T-helper 1 cell treated with Interleukin-12 subunit alpha and Interleukin-12 subunit beta and Interleukin-4 antibody, amounts not matched to agents 30 ng/mL and 1 ng/mL, for 36 hours (primary cell): Measurements from ENCODE around the gene CSNK2A2. TPM values are rescaled to one million over a fixed set of nuclear protein-coding genes. Genes with fewer than 3 reads are reported as not detected.

ENCODE experiments used
- intact Hi-C: fragments of 100-400 bp; cut with micrococcal nuclease; formaldehyde crosslinking; loops from one replicate; pipeline ENCODE4 v1.15.1; 2024
- total RNA-seq: library from RNA; stranded (reverse); gene quantifications from 2 replicates; pipeline ENCODE4 v1.2.3, GENCODE V29; 2022

Gene CSNK2A2
- total RNA-seq, 1 donor from 2014 or later = 73.3 TPM

DNA sequence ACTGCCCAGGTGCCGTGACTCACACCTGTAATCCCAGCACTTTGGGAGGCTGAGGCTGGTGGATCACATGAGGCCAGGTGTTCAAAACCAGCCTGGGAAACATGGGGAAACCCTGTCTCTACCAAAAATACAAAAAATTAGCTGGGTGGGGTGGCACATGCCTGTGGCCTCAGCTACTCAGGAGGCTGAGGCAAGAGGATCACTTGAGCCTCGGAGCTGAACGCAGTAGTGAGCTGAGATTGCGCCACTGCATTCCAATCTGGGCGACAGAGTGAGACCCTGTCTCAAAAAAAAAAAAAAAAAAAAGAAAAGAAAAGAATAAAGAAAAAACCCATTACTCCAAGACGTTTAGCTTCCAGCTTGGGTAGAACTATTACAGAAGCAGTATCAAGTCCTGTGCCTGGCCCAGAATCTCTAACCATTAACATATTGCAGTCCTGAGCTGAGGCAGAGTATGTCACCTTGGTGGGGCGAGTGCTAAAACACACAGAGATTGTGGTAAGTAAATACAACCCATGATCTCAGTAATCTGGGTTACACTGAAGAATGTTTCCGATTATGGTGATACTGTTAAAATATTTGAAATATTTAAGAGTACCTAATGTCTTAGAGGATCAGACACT lies 45.5 kb downstream of the CSNK2A2 start:
- intact Hi-C loops = no loop called here

DNA sequence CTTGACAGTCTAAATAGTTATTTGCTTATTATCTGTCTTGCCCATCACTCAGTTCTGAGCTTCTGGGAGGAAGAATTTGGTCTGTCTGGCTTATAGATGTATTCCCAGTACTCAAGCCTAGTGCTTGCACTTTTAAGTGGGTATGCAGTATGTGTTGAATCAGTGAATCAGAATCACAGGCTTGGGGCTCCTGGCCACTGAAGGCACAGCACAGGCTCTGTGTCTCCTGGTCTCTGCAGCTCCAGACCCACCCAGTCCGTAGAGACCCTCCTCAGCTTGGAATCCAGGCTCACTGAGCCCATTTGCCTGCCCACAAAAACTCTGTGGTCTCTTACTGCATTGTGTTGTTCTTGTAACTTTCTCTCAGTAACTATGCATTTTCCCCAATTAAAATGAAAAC lies 49.4 kb downstream of the CSNK2A2 start:
- intact Hi-C loops = no loop called here

DNA sequence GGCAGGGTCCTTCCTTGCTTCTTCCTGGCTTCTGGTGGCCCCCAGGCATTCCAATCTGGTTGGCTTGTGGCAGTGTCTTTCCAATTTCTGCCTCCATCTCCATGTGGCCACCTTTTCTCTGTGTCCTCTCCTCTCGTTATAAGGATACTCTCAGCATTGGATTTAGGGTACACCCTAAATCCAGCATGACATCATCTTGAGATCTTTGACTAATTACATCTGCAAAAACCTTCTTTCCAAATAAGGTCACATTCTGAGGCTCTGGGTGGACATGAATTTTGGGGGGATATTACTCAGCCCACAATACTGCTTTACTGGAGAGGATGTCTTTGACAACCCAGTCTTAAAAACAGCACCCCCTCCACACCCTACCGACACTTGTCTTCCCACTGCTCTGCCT lies 49.8 kb downstream of the CSNK2A2 start:
- intact Hi-C loops = no loop called here

DNA sequence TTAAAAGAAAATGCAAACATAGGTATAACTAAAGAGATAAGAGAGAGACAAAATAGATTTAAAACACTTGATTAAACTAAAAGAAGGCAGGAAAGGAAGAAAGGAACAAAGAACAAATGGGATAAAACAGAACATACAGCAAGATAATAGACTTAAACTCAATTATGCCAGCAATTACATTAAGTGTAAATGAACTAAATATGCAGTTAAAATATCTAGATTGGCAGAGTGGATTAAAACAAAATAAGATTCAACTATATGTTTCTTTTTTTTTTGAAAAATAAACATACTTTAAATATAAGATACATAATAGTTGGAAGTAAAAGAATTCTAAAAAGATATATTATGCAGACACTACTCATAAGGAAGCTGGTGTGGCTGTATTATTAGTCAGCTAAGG lies 59.1 kb downstream of the CSNK2A2 start:
- intact Hi-C loops = no loop called here

DNA sequence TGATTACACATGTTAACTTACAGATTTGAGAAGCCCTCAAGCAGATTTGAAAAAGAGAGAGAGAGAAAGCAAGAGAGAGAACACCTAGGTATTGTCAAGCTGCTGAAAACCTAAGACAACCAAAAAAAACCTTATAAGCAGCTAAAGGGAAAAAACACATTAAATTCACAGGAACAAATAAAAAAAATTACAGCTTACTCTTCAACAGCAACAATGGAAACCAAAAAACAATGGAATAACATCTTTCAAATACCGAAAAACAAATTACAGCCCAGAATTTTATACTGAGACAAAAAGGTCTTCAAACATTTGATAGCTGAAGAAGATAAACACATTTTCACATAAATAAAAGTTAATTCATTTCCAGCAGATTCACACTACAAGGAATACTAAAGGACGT lies 60.3 kb downstream of the CSNK2A2 start:
- intact Hi-C loops = no loop called here

DNA sequence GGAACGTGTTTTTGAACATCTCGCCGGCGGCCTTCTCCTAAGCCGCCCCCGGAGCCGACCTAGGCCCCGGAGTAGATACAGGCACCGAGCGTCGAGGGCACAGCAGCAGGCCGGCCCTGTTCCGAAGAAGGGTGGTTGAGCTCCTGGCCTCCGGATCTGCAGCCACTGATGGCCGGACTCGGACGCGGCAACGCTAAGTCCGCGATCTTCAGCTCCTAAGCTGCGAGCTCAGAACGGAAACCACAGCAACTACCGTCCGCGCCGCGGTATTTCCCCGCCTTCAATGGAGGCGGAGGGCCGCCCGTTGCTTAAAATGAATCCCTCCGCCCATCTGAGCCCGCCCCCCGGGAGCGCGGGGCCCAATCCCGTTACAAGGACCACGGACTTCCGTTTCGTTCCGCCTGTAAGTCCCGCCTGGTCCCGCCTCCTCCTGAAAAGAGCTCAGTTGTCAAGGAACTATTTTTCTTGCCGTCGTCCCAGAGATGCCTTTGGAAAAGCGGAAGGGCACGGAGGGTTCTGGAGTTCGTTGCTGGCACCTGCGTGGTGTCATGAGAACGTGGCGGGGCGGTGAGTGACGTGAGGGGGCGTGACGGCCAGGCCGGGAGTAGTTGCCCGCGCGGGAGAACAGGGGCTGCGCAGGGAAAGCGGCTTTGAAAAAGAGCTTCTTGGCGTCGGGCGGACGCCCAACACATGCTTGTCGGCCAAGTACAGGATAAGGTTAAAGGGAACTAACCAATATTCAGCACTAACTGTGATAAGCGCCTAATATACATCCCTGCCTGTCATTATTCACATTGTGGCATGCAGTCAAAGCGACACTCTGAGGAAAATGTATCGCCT lies 68.6 kb downstream of the CSNK2A2 start, which contains the start of gene CFAP20:
CFAP20 (minus strand) TSS at position 285 of the 840 bp plus-strand sequence; CDS start at position 19, 266 bp downstream.
- intact Hi-C loops = loop anchor here (1.0 to 10.0 kb wide), 16 partner anchors 69 to 1679 kb away; partner anchors contain the start of genes CIAPIN1, COQ9, CSNK2A2 and GINS3

DNA sequence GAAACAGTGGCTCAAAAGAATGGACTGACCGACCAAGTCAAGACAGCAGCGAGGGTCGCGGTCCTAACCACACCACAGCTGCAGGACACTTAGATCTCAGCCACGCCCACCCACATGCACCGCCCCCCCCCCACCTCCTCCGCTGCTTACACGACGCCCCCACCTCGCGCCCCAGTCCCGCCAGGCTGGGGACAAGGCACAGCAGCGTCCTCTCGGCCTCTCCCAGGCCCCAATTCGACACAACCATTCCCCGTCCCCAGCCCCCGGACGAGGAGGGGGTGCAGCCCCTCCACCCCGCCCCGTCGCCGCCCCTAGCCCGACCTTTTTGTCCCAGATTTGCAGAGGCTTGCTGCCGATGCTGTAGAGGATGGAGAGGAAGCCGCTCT lies 69.2 kb downstream of the CSNK2A2 start:
- intact Hi-C loops = loop anchor here (1.0 to 10.0 kb wide), 16 partner anchors 70 to 1678 kb away; partner anchors contain the start of genes CIAPIN1, COQ9, CSNK2A2 and GINS3

DNA sequence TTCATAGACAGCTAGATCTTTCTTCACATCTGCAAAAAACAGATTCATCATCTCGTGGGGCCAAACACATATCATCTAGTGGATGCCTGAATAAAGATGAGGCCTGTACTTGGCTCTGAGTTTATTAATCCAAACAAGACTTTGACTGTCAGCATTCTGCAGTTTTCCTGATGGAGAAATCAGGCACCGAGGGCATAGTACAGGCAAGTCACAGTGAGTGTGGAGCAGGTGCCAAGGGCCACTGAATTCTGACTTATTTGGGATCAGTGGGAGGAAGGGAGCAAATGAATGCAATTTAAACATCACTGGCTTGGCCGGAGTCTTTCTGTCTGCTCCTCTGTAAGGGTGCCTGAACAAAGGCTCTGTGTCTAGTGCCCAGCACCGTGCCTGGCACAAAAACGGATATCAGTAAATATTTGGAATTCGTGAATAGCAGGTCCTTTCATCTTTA lies 69.7 kb downstream of the CSNK2A2 start:
- intact Hi-C loops = loop anchor here (2.0 to 10.0 kb wide), 4 partner anchors 229 to 1677 kb away; partner anchors contain the start of genes CIAPIN1, COQ9, NUDT21 and OGFOD1

DNA sequence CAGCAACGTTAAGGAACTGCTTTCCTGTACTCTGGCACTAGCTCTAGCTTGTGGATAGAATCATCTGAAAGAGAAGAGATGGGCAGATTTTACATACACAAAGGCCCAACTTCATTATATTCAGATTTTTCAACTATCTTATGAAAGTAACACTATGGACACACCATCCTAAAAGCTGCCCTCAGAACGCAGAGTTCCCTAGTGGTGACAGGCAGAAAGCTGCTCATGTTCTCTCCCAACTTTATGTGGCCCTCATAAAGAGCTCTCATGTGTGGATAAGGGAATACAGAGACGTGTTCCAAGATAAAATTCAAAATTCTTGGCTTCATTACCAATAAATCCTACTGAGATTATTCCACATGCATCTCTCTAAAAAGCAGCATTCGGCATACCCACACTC lies 70.3 kb downstream of the CSNK2A2 start:
- intact Hi-C loops = loop anchor here (2.0 to 10.0 kb wide), 6 partner anchors 31 to 1677 kb away; partner anchors contain the start of genes CIAPIN1, COQ9, NUDT21 and OGFOD1

DNA sequence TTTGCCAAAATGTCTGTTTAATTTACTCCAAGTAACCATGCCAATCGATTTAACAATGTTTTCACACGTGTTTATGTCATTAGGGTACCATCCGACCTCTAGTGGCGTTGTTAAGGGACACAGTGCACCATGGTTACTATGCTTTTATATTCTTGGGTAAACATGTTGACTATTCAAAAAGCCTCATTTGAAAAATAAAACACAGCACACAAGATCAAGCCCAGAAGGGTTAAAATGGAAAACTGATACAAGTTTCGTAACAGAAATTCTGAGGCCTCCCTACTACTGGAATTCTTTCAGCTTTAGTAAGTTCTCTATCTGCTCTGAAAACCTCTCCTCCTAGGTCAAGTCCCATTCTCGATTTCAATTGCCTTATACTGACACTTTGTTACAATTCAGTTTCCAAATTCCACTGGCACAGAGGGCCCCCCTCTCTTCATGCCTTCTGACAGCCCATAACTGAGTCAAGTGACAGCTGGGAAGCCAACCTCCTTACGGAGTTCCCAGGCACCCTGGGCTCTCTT lies 70.8 kb downstream of the CSNK2A2 start:
- intact Hi-C loops = loop anchor here (2.0 to 10.0 kb wide), 3 partner anchors 30 to 682 kb away; partner anchors contain the start of genes CIAPIN1 and COQ9

DNA sequence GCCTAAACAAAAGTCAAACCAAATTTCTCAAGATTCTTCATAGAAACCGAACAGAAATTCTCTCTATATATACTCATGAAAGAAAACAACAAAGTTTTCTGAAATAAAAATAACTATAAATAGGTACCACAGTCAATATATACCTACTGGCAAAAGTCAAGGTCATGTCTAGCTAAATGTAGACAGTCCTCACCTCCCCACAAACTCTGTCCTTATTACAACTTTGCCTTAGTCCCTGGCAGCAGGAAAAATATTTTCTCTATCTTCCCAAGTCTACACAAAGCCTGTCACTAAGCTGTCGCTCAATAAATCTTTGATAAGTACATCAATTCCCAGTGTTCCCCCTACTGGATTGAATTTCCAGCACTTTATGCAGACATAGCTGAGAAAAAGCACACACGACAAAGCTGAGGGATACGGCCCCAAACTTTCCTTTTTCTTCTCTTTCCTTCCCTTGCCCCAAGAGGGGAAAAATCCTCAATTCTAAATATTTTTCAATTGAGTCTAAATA lies 71.4 kb downstream of the CSNK2A2 start:
- intact Hi-C loops = loop anchor here (2.0 to 10.0 kb wide), 3 partner anchors 30 to 682 kb away; partner anchors contain the start of genes CIAPIN1 and COQ9

DNA sequence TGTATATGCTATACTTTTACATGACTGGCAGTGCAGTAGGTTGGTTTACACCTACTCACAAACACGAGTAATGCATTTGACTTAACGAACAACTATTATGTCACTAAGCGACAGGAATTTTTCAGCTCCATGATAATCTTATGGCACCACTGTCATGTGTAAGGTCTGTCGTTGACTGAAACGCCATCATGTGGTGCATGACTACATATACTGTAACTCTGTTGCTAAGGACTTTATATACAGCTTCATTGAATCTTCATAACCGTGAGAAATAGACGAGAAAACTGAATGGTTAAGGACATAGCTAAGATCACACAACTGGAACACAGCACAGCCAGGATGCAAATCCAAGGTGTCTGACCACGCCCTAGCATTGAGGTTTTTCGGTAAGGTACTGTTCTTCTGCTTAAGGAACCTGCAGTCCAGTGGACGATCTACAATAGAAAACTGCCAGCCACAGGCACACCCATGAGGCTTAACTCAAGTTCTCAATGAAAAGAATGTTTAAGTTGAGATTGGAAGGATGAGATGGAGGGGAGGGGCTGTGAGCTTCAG lies 72.0 kb downstream of the CSNK2A2 start:
- intact Hi-C loops = loop anchor here (2.0 to 10.0 kb wide), 3 partner anchors 29 to 681 kb away; partner anchors contain the start of genes CIAPIN1 and COQ9

DNA sequence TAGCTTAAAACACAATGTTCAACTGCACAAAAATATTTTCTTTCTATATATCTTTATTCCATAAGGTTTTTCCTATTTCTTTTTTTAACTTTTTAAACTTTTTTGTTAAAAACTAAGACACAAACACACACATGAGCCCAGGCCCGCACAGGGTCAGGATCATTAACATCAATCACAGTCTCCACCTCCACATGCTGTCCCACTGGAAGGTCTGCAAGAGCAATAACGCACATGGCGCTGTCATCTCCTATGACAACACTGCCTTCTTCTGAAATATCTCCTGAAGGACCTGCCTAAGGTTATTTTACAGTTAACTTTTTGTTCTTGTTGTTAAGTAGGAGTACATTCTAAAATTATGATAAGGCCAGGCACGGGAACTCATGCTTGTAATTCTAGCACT lies 72.9 kb downstream of the CSNK2A2 start:
- intact Hi-C loops = loop anchor here (10.0 kb wide), 1 partner anchor 680 kb away; the partner anchor contains the start of genes CIAPIN1 and COQ9

DNA sequence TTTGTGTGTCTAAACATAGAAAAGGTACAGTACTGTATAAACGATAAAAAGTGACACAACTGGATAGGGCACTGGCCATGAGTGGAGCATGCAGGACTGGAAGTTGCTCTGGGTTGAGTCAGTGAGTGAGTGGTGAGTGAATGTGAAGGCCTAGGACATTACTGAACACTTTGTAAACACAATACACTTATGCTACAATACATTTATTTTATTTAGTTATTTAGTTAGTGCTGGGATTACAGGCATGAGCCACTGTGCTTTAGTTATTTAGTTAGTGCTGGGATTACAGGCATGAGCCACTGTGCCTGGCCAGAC lies 73.3 kb downstream of the CSNK2A2 start:
- intact Hi-C loops = loop anchor here (10.0 kb wide), 1 partner anchor 680 kb away; the partner anchor contains the start of genes CIAPIN1 and COQ9

DNA sequence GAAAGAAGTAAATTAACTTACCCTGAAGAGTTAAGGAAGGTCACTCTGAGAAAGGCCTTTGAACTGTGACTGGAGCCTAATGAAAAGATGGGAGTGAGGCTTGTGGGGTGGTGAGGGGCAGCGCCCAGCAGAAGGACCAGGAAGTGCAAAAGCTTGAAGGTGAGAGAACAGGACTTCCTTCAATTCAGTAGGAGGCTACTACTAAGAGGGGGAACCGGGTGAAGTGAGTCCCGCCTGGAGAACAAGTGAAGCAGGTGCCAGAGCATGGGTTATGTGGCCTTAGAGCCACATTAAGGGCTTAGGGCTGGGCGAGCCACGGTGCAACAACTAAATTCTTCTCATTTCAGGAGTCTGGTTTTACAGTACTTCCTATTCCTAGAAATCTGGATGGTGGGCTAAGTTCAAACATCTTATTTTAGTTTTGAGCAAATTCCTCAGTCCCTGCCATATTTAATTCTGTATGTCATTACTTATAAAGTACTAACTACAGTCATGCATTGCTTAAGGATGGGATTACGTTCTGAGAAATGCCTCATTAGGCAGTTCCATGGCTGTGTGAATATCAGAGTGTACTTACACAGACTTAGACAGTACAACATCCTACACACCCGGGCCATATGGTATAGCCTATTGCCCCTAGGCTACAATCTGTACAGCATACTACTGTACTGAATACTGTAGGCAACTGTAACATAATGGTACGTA lies 73.9 kb downstream of the CSNK2A2 start:
- intact Hi-C loops = loop anchor here (10.0 kb wide), 1 partner anchor 679 kb away; the partner anchor contains the start of genes CIAPIN1 and COQ9

DNA sequence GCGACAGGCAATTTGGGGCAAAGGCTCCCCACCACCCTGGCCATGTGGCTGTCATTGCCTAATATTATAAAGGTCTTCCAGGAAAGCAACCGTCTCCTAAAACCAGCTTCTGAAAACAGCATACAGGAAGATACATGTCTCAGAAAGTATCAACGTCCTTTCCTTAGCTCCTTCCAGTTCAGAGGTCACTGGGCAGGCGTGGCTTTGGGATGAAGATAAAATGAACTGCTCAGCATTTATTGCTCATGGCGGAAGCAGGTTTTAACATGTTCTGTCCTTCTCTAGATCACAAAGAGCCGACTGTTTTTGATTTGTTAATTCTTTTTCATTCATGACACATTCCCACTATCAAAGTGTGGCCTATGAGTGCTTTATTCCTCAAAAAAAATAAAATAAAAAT lies 76.8 kb downstream of the CSNK2A2 start:
- intact Hi-C loops = loop anchor here (10.0 kb wide), 1 partner anchor 676 kb away; the partner anchor contains the start of genes CIAPIN1 and COQ9

DNA sequence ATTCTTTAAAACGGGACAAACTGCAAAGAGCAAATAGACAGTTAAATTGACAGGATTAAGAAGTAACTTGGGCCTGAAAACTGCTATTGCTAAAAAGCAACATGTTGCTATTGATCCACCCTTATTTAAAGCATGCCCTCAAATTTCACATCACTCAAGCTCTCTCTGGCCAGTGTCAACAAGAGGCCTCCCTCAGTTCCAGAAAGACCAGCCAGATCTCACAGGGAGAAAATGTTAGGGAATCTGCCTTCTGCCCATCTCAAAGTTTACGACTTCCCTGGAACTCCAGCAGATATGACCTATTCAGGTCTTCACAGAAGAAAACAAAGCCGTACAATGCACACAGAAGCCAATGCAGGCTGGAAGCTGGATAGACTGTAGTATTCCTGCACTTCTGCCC lies 77.7 kb downstream of the CSNK2A2 start:
- intact Hi-C loops = loop anchor here (10.0 kb wide), 1 partner anchor 675 kb away; the partner anchor contains the start of genes CIAPIN1 and COQ9

DNA sequence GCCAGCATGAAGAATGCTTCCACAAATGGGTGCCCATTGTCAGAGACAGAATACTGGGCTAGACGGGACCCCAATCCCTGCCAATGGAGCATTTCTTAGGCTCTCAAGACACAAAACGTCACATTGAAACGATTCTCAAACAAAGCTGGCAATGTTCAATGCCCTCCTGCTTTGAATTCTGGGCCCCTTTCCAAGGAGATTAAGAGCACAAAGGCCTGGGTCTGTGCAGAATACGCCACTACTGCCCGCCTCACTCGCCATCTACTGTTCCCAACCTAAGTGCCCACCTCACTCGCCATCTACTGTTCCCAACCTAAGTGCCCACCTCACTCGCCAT lies 78.4 kb downstream of the CSNK2A2 start:
- intact Hi-C loops = no loop called here

DNA sequence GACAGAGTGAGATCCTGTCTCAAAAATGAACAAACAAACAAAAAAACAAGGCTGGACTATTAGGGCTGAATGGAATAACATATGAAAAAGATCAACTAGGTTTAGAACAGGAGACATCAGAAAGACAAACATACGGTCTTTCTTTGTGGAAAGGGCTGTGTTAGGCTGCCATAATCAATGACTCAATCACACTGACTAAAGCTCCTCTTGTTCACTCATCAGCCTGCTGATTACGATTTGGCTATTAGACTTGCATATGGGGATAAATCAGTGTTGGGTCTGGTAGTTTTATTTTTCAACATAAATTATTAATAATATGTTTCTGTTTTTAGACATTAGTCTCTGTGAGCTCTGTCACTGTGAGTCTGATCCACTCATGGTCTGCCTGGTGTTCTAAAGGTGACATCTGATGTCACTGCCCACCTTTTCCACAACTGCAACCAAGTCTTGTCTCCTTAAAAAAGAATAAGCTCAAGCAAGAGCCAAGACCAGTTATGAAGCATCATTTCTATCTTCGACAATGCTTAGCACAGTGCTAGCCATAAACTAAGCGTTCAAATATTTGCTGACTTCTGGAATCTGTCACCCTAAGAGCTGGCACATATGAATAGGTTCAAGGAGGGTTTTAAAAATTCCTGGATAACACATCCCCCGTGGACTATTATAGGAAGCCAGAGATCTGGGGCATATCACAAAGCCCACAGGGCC lies 79.0 kb downstream of the CSNK2A2 start:
- intact Hi-C loops = no loop called here

DNA sequence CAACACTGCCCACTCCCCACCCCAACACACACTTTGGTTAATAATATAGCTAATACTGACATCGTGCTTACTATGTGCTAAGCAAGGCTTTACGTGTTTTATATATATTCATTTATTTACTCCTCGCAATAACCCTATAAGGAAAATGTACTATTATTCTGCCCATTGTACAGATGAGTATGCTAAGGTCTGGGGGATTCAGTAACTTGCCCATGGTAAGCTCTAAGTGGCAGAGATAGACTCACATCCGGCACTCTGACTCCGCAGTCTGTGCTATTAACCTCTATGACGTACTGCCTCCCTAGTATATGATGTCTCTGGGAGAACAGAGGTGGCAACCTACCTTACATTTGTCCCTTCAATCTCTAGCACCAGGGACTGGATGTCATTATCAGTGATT lies 81.4 kb downstream of the CSNK2A2 start:
- intact Hi-C loops = no loop called here
